Colonic mucosa (tissue), 4 donors: ENCODE measurements around the gene C4orf51. TPM values are rescaled to one million over a fixed set of nuclear protein-coding genes. Genes with fewer than 3 reads are reported as not detected.

ENCODE experiments used
- DNase-seq: peaks from one replicate; pipeline ENCODE4 v3.0.0-alpha.2; 2020
- H3K27ac ChIP-seq: fragments of 200-600 bp; one replicate; pipeline ENCODE4 v1.8.0; 2021
- H3K27me3 ChIP-seq: fragments of 200-600 bp; one replicate; pipeline ENCODE4 v1.8.0; 2021
- H3K36me3 ChIP-seq: fragments of 200-600 bp; one replicate; pipeline ENCODE4 v1.8.0; 2021
- H3K4me1 ChIP-seq: fragments of 200-600 bp; one replicate; pipeline ENCODE4 v1.8.0; 2021; ENCODE audit warnings: mild to moderate bottlenecking
- H3K4me3 ChIP-seq: fragments of 200-600 bp; one replicate; pipeline ENCODE4 v1.8.0; 2021
- H3K9ac ChIP-seq, 2 donors: one replicate each; pipeline ENCODE4 v1.7.0; 2013; ENCODE audit warnings: control low read depth in 2 of 2, low read depth in 2 of 2, low read length in 2 of 2
- H3K9me3 ChIP-seq: fragments of 200-600 bp; one replicate; pipeline ENCODE4 v1.8.0; 2021
- intact Hi-C: fragments of 100-400 bp; cut with DNase I; formaldehyde crosslinking; loops from one replicate; pipeline ENCODE4 v1.14.1; 2022
- total RNA-seq, 2 donors: library from RNA; stranded (reverse); fragmentation: NEBNext Ultra II Directional in 1 of 2; extraction: Animal tissue kit (Norgen Biotek cat#: 25700) in 1 of 2; gene quantifications; one replicate each; pipeline ENCODE4 v1.2.1, GENCODE V29; 2021
- TF ChIP-seq, protein P1 (sequence below): fragments of 200-600 bp; IDR thresholded peaks from one replicate; pipeline ENCODE4 v1.8.0; 2022; ENCODE audit warnings: antibody characterized with exemption, mild to moderate bottlenecking
- donor health status: healthy.
- donor health status: DM: no; HTN: no; CAD: no.
- donor health status: DM: no; HTN: no; CAD: no.

The C4orf51 gene
- total RNA-seq, 2 donors from 2014 or later: not detected

DNA sequence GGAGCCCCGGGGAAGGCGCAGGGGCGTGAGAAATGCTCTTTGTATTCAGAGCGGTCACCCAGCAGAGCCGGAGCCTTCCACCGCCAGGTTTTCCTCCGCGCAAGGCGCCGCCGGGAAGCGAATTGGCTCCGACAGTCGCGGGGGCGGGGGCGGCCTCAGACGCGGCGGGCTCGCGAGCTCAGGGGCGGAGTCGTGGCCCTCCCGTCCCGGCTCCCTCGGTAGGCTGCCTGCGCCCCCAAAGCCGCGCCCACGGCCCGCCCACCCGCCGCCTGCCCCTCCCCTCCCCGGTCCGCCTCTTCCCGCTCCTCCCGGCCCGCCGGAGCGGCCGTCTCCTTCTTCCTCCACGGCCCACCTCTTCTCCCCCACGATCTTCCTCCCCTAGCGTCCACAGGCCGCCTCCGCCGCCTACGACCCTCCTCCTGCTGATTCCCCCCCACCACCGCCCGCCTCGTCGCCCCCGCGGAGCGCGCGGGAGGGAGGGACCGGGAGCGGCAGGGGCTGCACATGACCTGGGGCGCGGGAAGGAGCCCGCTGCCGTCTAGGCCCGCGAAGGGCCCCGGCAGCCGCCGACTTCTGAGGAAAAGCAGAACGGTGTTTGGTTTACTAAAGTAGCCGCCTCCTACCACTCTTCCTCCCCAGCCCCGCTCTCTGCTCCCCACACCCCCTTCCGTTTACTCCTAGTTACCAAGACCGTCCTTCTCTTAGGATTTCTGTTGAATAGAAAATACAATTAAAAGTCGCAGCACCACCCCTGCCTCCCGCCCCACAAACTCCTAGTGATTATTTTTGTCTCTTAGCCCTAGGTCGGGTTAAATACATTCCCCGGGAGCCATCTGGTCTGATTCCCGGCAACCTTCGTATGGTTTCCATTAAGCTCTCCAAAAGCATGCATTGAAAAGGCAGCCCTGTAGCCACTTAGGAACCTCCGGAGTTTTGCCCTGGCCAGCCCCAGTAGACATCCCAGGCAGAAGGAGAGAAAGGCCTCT, 53.2 kb downstream of the C4orf51 start:
- peak overlapping the region; percentile 48 for H3K4me3 ChIP-seq
- DNase-seq: peak; percentile 91
- no peaks in the 10 kb centered on the region for H3K27me3 ChIP-seq
- intact Hi-C loops: loop anchor here (5.0 to 10.0 kb wide), 2 partner anchors 108 to 204 kb away; partner anchors contain the start of gene ZNF827
- no peaks in the 10 kb centered on the region for H3K9me3 ChIP-seq
- H3K4me1 ChIP-seq: peaks cover 10% of the 10 kb centered on the region
- H3K36me3 ChIP-seq: no peaks in the 10 kb centered on the region
- peak overlapping the region; percentile 87 for H3K27ac ChIP-seq
- peak overlapping the region; percentile 62 to 80 for H3K9ac ChIP-seq
- TF ChIP-seq, protein P1, sequence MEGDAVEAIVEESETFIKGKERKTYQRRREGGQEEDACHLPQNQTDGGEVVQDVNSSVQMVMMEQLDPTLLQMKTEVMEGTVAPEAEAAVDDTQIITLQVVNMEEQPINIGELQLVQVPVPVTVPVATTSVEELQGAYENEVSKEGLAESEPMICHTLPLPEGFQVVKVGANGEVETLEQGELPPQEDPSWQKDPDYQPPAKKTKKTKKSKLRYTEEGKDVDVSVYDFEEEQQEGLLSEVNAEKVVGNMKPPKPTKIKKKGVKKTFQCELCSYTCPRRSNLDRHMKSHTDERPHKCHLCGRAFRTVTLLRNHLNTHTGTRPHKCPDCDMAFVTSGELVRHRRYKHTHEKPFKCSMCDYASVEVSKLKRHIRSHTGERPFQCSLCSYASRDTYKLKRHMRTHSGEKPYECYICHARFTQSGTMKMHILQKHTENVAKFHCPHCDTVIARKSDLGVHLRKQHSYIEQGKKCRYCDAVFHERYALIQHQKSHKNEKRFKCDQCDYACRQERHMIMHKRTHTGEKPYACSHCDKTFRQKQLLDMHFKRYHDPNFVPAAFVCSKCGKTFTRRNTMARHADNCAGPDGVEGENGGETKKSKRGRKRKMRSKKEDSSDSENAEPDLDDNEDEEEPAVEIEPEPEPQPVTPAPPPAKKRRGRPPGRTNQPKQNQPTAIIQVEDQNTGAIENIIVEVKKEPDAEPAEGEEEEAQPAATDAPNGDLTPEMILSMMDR: no peak

DNA sequence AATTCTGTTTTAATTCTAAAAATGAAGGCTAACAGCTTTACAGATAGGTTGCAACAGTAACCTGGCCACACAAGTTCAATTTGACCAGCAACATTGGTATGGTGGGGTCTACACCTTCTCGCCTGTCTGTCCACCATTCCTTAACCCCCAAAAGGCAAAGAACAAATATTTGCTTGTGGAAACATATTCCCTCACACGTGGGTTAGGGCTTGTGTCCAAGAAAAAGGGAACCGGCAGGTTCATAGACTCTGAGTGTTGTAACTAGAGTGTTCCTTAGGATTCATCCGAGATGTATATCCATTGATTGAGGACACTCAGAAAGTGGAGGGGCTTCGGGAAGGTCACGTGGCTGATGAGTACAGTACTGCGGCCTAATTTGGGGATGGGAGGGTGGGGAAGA, 54.1 kb downstream of the C4orf51 start:
- Histone ChIP-seq H3K9ac (peak overlapping the region in 1 of 2 donors; percentile 62), H3K27ac (peak overlapping the region; percentile 87), H3K4me1 (peaks cover 10% of the 10 kb centered on the region), H3K27me3 (no peaks in the 10 kb centered on the region), H3K9me3 (no peaks in the 10 kb centered on the region), H3K36me3 (no peaks in the 10 kb centered on the region), H3K4me3 (peak overlapping the region; percentile 48)
- TF ChIP-seq, protein P1: no peak
- no peak for DNase-seq
- intact Hi-C loops: loop anchor here (5.0 to 10.0 kb wide), 2 partner anchors 109 to 203 kb away; partner anchors contain the start of gene ZNF827

DNA sequence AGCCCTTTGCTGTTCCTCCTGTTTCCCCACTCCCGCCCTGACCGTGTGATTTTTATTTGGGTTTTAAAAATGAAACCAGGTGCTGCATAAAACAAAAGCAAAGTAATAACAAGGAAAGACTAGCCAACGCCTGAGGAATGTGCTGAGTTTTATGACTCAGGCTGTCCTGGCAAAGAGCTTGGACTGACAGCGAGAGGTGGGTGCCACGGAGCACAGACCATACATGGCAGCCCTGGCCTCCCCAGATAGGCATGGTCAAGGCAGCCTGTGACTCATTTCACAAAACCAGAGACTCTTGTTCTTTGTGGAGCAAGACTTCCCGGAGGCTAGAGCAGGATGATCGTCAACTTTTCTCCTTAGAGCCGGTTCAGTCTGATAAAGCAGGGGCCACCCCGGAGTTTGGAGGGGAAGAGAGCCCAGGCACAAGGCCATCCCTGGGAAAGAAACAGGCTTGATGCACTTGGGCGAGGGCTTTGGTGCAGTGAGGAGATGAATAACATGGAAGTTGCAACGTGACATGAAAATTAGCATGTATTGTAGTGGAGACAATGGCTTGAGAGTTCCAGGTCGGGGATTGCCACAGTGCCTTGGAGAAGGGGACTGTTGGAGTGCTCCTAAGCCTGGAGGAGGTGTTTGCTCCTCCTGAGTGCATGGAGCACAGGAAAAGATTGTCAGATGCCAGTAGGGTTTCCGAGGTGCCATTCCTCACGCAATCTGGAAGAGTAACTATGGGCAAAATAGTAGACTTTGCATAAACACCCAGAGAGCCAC, 54.8 kb downstream of the C4orf51 start:
- Histone ChIP-seq H3K27me3 (no peaks in the 10 kb centered on the region), H3K4me1 (peaks cover 10% of the 10 kb centered on the region), H3K36me3 (no peaks in the 10 kb centered on the region), H3K4me3 (peak overlapping the region; percentile 48), H3K9me3 (no peaks in the 10 kb centered on the region), H3K27ac (peak overlapping the region; percentile 87), H3K9ac (peak overlapping the region in 1 of 2 donors; percentile 41)
- DNase-seq: peak; percentile 58
- TF ChIP-seq, protein P1: no peak
- intact Hi-C loops: loop anchor here (5.0 to 10.0 kb wide), 2 partner anchors 110 to 203 kb away; partner anchors contain the start of gene ZNF827

DNA sequence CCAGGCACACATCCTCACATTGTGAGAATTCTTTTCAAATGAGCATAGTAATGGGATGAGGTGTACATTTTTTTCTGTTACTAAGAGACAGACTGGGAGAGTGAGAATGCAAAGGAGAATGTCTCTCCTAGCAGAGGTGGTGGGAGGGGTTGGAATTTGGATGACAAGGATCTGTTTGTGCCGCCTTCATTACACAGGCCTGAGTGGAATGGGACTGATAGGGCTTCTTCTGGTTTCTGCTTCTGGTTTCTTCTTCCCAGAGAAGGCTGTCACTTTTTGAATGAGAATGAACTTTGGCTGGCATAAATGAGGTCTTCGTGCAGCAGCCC, 55.4 kb downstream of the C4orf51 start:
- intact Hi-C loops: loop anchor here (10.0 kb wide), 1 partner anchor 111 kb away; no protein-coding TSS in a partner anchor
- no peaks in the 10 kb centered on the region for H3K27me3 ChIP-seq
- peaks cover 10% of the 10 kb centered on the region for H3K4me1 ChIP-seq
- H3K9ac ChIP-seq: no peak overlapping the region
- H3K4me3 ChIP-seq: no peak overlapping the region
- H3K9me3 ChIP-seq: no peaks in the 10 kb centered on the region
- H3K27ac ChIP-seq: peak overlapping the region; percentile 87
- no peak for DNase-seq
- H3K36me3 ChIP-seq: no peaks in the 10 kb centered on the region
- TF ChIP-seq, protein P1: no peak

DNA sequence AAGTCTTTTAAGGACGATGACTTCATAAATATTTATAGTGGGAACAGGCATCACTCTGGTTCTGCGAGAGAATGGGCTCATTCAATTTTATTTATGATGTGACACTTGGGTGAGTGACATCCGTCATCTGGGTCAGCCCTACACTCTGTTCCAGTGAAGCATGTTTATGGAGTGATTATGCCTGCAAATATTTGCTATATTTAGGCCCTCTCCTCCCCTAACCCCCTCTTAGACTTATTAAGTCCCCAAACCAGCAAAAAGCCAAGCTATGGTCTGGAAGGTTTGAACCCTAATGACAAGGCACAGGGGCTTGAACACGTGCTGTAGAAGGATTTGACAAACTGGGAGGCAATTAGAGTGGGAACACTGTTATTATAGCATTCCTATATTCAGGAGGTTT, 55.9 kb downstream of the C4orf51 start:
- Histone ChIP-seq H3K4me1 (peaks cover 10% of the 10 kb centered on the region), H3K27me3 (no peaks in the 10 kb centered on the region), H3K9me3 (no peaks in the 10 kb centered on the region), H3K9ac (no peak overlapping the region), H3K4me3 (no peak overlapping the region), H3K36me3 (no peaks in the 10 kb centered on the region), H3K27ac (no peak overlapping the region)
- TF ChIP-seq, protein P1: no peak
- intact Hi-C loops: loop anchor here (10.0 kb wide), 1 partner anchor 111 kb away; no protein-coding TSS in a partner anchor
- no peak for DNase-seq
